ENCODE measurements around the gene NSD1.

DNA sequence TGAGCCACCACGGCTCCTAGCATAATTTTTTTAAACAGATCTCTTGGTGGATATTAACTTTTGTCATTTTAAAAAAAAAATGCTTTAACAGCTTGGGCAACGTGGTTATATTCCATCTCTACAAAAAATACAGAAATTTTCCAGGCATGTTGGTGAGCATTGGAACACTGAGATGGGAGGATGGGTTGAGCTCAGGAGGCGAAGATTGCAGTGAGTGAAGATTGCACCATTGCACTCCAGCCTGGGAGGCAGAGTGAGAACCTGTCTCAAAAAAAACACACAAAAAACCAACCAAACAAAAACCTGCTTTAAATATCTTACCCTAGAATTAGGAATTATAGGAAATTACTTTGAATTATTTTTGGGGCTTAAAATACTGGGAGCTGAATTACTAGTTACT is 55.2 kb downstream of the NSD1 start:
- TF ChIP-seq POLR2A (IDR thresholded peaks at IDR 0.05): no peak
- TF ChIP-seq, protein P1, sequence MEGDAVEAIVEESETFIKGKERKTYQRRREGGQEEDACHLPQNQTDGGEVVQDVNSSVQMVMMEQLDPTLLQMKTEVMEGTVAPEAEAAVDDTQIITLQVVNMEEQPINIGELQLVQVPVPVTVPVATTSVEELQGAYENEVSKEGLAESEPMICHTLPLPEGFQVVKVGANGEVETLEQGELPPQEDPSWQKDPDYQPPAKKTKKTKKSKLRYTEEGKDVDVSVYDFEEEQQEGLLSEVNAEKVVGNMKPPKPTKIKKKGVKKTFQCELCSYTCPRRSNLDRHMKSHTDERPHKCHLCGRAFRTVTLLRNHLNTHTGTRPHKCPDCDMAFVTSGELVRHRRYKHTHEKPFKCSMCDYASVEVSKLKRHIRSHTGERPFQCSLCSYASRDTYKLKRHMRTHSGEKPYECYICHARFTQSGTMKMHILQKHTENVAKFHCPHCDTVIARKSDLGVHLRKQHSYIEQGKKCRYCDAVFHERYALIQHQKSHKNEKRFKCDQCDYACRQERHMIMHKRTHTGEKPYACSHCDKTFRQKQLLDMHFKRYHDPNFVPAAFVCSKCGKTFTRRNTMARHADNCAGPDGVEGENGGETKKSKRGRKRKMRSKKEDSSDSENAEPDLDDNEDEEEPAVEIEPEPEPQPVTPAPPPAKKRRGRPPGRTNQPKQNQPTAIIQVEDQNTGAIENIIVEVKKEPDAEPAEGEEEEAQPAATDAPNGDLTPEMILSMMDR (IDR thresholded peaks at IDR 0.05 in 4 of 5, conservative IDR thresholded peaks at IDR 0.05 in 1 of 5): no peak

Data from gastrocnemius medialis (tissue), 4 donors.